ENCODE data around the gene PUM1.

Gene PUM1

DNA sequence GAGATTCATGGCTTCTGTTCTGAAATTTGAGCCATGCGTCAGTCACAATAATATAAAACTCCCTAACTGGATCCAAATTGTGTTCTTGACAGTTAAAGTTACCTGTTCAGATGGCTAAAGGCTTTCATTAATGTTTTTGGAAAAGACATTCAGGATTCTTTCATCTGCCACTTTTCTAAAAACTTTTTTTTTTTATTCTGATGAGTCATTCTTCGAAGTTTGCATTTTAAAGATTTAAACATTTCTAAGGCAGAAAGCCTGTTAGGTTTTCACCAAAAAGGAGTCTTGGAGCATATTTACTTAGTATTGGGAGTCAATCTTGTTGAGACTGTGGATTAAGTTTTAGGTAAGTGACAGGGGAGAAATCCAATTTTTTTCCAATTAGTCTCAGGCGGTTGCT is 138.1 kb downstream of the PUM1 start:
- in situ Hi-C loops (cut with MboI; ENCODE audit: low sequenced_read_pairs, unreplicated experiment), result no loop called here
- no peak for DNase-seq (ENCODE audit: low spot score)
- TF ChIP-seq, protein P1, sequence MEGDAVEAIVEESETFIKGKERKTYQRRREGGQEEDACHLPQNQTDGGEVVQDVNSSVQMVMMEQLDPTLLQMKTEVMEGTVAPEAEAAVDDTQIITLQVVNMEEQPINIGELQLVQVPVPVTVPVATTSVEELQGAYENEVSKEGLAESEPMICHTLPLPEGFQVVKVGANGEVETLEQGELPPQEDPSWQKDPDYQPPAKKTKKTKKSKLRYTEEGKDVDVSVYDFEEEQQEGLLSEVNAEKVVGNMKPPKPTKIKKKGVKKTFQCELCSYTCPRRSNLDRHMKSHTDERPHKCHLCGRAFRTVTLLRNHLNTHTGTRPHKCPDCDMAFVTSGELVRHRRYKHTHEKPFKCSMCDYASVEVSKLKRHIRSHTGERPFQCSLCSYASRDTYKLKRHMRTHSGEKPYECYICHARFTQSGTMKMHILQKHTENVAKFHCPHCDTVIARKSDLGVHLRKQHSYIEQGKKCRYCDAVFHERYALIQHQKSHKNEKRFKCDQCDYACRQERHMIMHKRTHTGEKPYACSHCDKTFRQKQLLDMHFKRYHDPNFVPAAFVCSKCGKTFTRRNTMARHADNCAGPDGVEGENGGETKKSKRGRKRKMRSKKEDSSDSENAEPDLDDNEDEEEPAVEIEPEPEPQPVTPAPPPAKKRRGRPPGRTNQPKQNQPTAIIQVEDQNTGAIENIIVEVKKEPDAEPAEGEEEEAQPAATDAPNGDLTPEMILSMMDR (IDR thresholded peaks at IDR 0.05; ENCODE audit: borderline replicate concordance, control extremely low read depth, extremely low read depth, insufficient read depth, missing control alignments), result no peak

DNA sequence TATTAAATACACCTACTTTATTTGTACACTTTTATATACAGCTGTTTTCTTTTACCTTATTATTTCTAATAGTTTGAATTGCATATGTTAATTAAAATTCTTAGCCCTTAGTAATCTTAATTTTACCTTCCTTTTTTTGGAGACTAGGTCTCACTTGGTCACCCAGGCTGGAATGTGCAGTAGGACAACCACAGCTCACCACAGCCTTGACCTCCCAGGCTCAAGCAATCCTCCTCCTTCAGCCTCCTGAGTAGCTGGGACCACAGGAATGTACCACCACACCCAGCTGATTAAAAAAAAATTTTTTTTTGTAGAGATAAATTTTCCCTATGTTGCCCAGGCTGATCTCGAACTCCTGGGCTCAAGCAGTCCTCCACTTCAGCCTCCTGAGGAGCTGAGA is 141.9 kb downstream of the PUM1 start:
- TF ChIP-seq, protein P1 (IDR thresholded peaks at IDR 0.05; ENCODE audit: borderline replicate concordance, control extremely low read depth, extremely low read depth, insufficient read depth, missing control alignments), result no peak
- in situ Hi-C loops (cut with MboI; ENCODE audit: low sequenced_read_pairs, unreplicated experiment), result no loop called here
- no peak for DNase-seq (ENCODE audit: low spot score)

GRCh38 chr1:30920827-30921226 is 144.7 kb downstream of the PUM1 start:
- no peak for DNase-seq (ENCODE audit: low spot score)
- TF ChIP-seq, protein P1 (IDR thresholded peaks at IDR 0.05; ENCODE audit: borderline replicate concordance, control extremely low read depth, extremely low read depth, insufficient read depth, missing control alignments), result no peak
- in situ Hi-C loops (cut with MboI; ENCODE audit: low sequenced_read_pairs, unreplicated experiment), result no loop called here

- TF ChIP-seq, protein P1 (IDR thresholded peaks at IDR 0.05; ENCODE audit: borderline replicate concordance, control extremely low read depth, extremely low read depth, insufficient read depth, missing control alignments), result no peak
- in situ Hi-C loops (cut with MboI; ENCODE audit: low sequenced_read_pairs, unreplicated experiment), result loop anchor here (10.0 kb wide), 1 partner anchor 194 kb away; the partner anchor contains the start of gene MATN1
- DNase-seq (ENCODE audit: low spot score), result no peak
Measured at GRCh38 chr1:30919025-30919881, 146.3 kb downstream of the PUM1 start.

GRCh38 chr1:30916296-30916695 is 149.2 kb downstream of the PUM1 start:
- no peak for DNase-seq (ENCODE audit: low spot score)
- in situ Hi-C loops (cut with MboI; ENCODE audit: low sequenced_read_pairs, unreplicated experiment), result loop anchor here (10.0 kb wide), 1 partner anchor 191 kb away; the partner anchor contains the start of gene MATN1
- TF ChIP-seq, protein P1 (IDR thresholded peaks at IDR 0.05; ENCODE audit: borderline replicate concordance, control extremely low read depth, extremely low read depth, insufficient read depth, missing control alignments), result no peak

- no peak for DNase-seq (ENCODE audit: low spot score)
- in situ Hi-C loops (cut with MboI; ENCODE audit: low sequenced_read_pairs, unreplicated experiment), result loop anchor here (10.0 kb wide), 1 partner anchor 191 kb away; the partner anchor contains the start of gene MATN1
- TF ChIP-seq, protein P1 (IDR thresholded peaks at IDR 0.05; ENCODE audit: borderline replicate concordance, control extremely low read depth, extremely low read depth, insufficient read depth, missing control alignments), result no peak
Measured at GRCh38 chr1:30915491-30916230, 149.9 kb downstream of the PUM1 start.

All from GM13976 (cell line).